LNCaP clone FGC (cell line): Measurements from ENCODE around the gene EGFL8.
A peak's percentile ranks its signal among the peaks of the same experiment; 100 is the strongest.

Source experiments
- DNase-seq: peaks from one replicate; pipeline ENCODE4 v3.0.0-alpha.2; 2011; ENCODE audit warnings: low read depth
- H3K4me3 ChIP-seq: 2 replicates; pipeline ENCODE4 v1.5.1; 2011; ENCODE audit warnings: mild to moderate bottlenecking, low read depth, low read length, control low read depth
- CTCF ChIP-seq: IDR thresholded peaks from 2 replicates; pipeline ENCODE4 v1.5.1; 2012; ENCODE audit warnings: mild to moderate bottlenecking; ENCODE audit not compliant: control insufficient read depth, insufficient read depth; ENCODE audit errors: extremely low read depth

EGFL8 gene

GRCh38 chr6:32120573-32121059 is 43.8 kb upstream of the EGFL8 start:
- no peak overlapping the region for H3K4me3 ChIP-seq
- TF ChIP-seq CTCF: no peak
- DNase-seq: no peak

- DNase-seq: no peak
- TF ChIP-seq CTCF: no peak
- no peak overlapping the region for H3K4me3 ChIP-seq
Observed at GRCh38 chr6:32123681-32124080, 40.7 kb upstream of the EGFL8 start.

- peak overlapping the region; percentile 99 for H3K4me3 ChIP-seq
- no peak for TF ChIP-seq CTCF
- DNase-seq: no peak
Observed at GRCh38 chr6:32126880-32127279, 37.5 kb upstream of the EGFL8 start.

- TF ChIP-seq CTCF: no peak
- DNase-seq: no peak
- peak overlapping the region; percentile 99 for H3K4me3 ChIP-seq
Observed at GRCh38 chr6:32127409-32127716, 37.0 kb upstream of the EGFL8 start.

GRCh38 chr6:32127717-32128592 is 36.4 kb upstream of the EGFL8 start, which contains the start of gene ATF6B:
TSS of gene ATF6B (minus strand) at chr6:32128246. CDS start at chr6:32128207, 39 bp downstream.
- peak; percentile 99 for DNase-seq
- no peak for TF ChIP-seq CTCF
- peak within 1 kb of the TSS; percentile 99 for H3K4me3 ChIP-seq

- peak overlapping the region; percentile 99 for H3K4me3 ChIP-seq
- no peak for DNase-seq
- no peak for TF ChIP-seq CTCF
Observed at GRCh38 chr6:32128751-32129296, 35.6 kb upstream of the EGFL8 start.
